HG02973 (cell line): ENCODE results near the gene TSPYL6.

ENCODE experiments used
- ATAC-seq: cut with Tn5 transposase; IDR thresholded peaks from one replicate; pipeline ENCODE4 v1.9.1; 2021; ENCODE audit warnings: moderate library complexity; ENCODE audit not compliant: unreplicated experiment

The TSPYL6 gene

GRCh38 chr2:54206596-54206995 is 49.4 kb downstream of the TSPYL6 start:
- ATAC-seq = no peak

- no peak for ATAC-seq
Measured at GRCh38 chr2:54204476-54204875, 51.6 kb downstream of the TSPYL6 start.
